Ascending aorta (tissue), 2 donors: Measurements from ENCODE around the gene NRAP. TPM values are rescaled to one million over a fixed set of nuclear protein-coding genes. Genes with fewer than 3 reads are reported as not detected.

Experiments
- DNase-seq, 2 donors: peaks; one replicate each; pipeline ENCODE4 v3.0.0-alpha.2; 2019; ENCODE audit warnings: low spot score in 2 of 2
- H3K27ac ChIP-seq, 2 donors: fragments of 200-600 bp; sonication (generic); one replicate each; pipeline ENCODE4 v1.5.1; 2016 to 2017; ENCODE audit warnings: mild to moderate bottlenecking in 1 of 2
- H3K27me3 ChIP-seq: fragments of 200-600 bp; sonication (generic); one replicate; pipeline ENCODE4 v1.5.1; 2017
- H3K36me3 ChIP-seq, 2 donors: fragments of 200-600 bp; sonication (generic); one replicate each; pipeline ENCODE4 v1.5.1; 2016
- H3K4me1 ChIP-seq, 2 donors: fragments of 200-600 bp; sonication (generic); one replicate each; pipeline ENCODE4 v1.5.1; 2016 to 2017; ENCODE audit warnings: mild to moderate bottlenecking in 1 of 2
- H3K4me3 ChIP-seq, 2 donors: fragments of 200-600 bp; sonication (generic); one replicate each; pipeline ENCODE4 v1.5.1; 2016 to 2017; ENCODE audit warnings: mild to moderate bottlenecking in 1 of 2
- H3K9me3 ChIP-seq, 2 donors: fragments of 200-600 bp; sonication (generic); one replicate each; pipeline ENCODE4 v1.5.1; 2016
- CTCF ChIP-seq, 3 experiments: fragments of 200-600 bp in 2 of 3; fragments of 450-650 bp in 1 of 3; sonication (generic) in 2 of 3; IDR thresholded peaks; one replicate each; pipeline ENCODE4 v1.5.1; 2016 to 2019; ENCODE audit warnings: antibody characterized with exemption in 3 of 3, mild to moderate bottlenecking in 1 of 3, moderate library complexity in 1 of 3
- intact Hi-C: fragments of 100-400 bp; cut with DNase I; formaldehyde crosslinking; loops from one replicate; pipeline ENCODE4 v1.15.1; 2023
- total RNA-seq: library from RNA; depleted of rRNA; stranded (reverse); fragments of >200 nt; gene quantifications from one replicate; pipeline ENCODE4 v1.1.0, GENCODE V29; 2016

The NRAP gene
- total RNA-seq, 1 donor from 2014 or later: not detected

GRCh38 chr10:113689574-113689973 is 25.7 kb upstream of the NRAP start:
- Histone ChIP-seq H3K4me1 (no peaks in the 10 kb centered on the region), H3K9me3 (peaks cover 23 to 57% of the 10 kb centered on the region in 2 donors), H3K27ac (no peak overlapping the region), H3K27me3 (no peaks in the 10 kb centered on the region), H3K4me3 (no peak overlapping the region), H3K36me3 (peaks cover 13 to 17% of the 10 kb centered on the region in 2 donors)
- DNase-seq: no peak
- intact Hi-C loops: no loop called here
- no peak for TF ChIP-seq CTCF (IDR thresholded peaks at IDR 0.05)

GRCh38 chr10:113689057-113689456 is 25.2 kb upstream of the NRAP start:
- Histone ChIP-seq H3K27me3 (no peaks in the 10 kb centered on the region), H3K36me3 (peaks cover 13 to 17% of the 10 kb centered on the region in 2 donors), H3K4me3 (no peak overlapping the region), H3K4me1 (no peaks in the 10 kb centered on the region), H3K9me3 (peaks cover 23 to 61% of the 10 kb centered on the region in 2 donors), H3K27ac (no peak overlapping the region)
- TF ChIP-seq CTCF (IDR thresholded peaks at IDR 0.05): no peak
- no peak for DNase-seq
- intact Hi-C loops: no loop called here

- Histone ChIP-seq H3K27ac (no peak overlapping the region), H3K27me3 (no peaks in the 10 kb centered on the region), H3K36me3 (peaks cover 4% of the 10 kb centered on the region in 2 donors), H3K9me3 (peaks cover 13 to 43% of the 10 kb centered on the region in 2 donors), H3K4me1 (no peaks in the 10 kb centered on the region), H3K4me3 (no peak overlapping the region)
- intact Hi-C loops: no loop called here
- DNase-seq: no peak
- no peak for TF ChIP-seq CTCF (IDR thresholded peaks at IDR 0.05)
Measured at GRCh38 chr10:113687037-113687436, 23.2 kb upstream of the NRAP start.

GRCh38 chr10:113686028-113686427 is 22.2 kb upstream of the NRAP start:
- Histone ChIP-seq H3K4me3 (no peak overlapping the region), H3K27me3 (no peaks in the 10 kb centered on the region), H3K4me1 (peaks cover 0 to 3% of the 10 kb centered on the region in 2 donors), H3K27ac (no peak overlapping the region), H3K9me3 (peaks cover 13 to 43% of the 10 kb centered on the region in 2 donors), H3K36me3 (no peaks in the 10 kb centered on the region)
- no peak for TF ChIP-seq CTCF (IDR thresholded peaks at IDR 0.05)
- intact Hi-C loops: no loop called here
- no peak for DNase-seq

- Histone ChIP-seq H3K27me3 (no peaks in the 10 kb centered on the region), H3K27ac (no peak overlapping the region), H3K36me3 (no peaks in the 10 kb centered on the region), H3K4me3 (no peak overlapping the region), H3K4me1 (peaks cover 0 to 4% of the 10 kb centered on the region in 2 donors), H3K9me3 (peaks cover 8 to 29% of the 10 kb centered on the region in 2 donors)
- no peak for DNase-seq
- no peak for TF ChIP-seq CTCF (IDR thresholded peaks at IDR 0.05)
- intact Hi-C loops: no loop called here
Measured at GRCh38 chr10:113683300-113683699, 19.5 kb upstream of the NRAP start.
